Stimulated activated CD8-positive, alpha-beta memory T cell treated with anti-CD3 and anti-CD28 coated beads, Interleukin-15, amount 100 ng/mL, for 48 hours (primary cell): ENCODE measurements around the gene OVCA2.

Source experiments
- DNase-seq, 2 donors: peaks; one replicate each; pipeline ENCODE4 v3.0.0-alpha.2; 2020; ENCODE audit warnings: low read depth in 2 of 2

The OVCA2 gene

GRCh38 chr17:2086306-2086705 is 44.5 kb downstream of the OVCA2 start:
- DNase-seq = no peak

GRCh38 chr17:2087597-2088211 is 45.9 kb downstream of the OVCA2 start:
- DNase-seq = peak; percentile 40 to 55

GRCh38 chr17:2089021-2089422 is 47.2 kb downstream of the OVCA2 start:
- no peak for DNase-seq

- no peak for DNase-seq
These were observed 48.4 kb downstream of the OVCA2 start for GRCh38 chr17:2090210-2090641.

- no peak for DNase-seq
These were observed 49.1 kb downstream of the OVCA2 start for GRCh38 chr17:2090804-2091534.

- no peak for DNase-seq
These were observed 50.4 kb downstream of the OVCA2 start for GRCh38 chr17:2092253-2092652.
